Measurements from ENCODE around the gene FOXP2. TPM values are rescaled to one million over a fixed set of nuclear protein-coding genes. Genes with fewer than 3 reads are reported as not detected.

The FOXP2 gene
- polyA plus RNA-seq, 3 donors, result not detected

- H3K9me3 ChIP-seq (replicated peaks in 1 of 2; ENCODE audit: control insufficient read depth in 1 of 2, insufficient read depth in 1 of 2, low read length in 2 of 2), result no peaks in the 10 kb centered on the region
- WGBS (ENCODE audit: insufficient coverage), result 94% methylated on average over 4 of the region's 4 CpGs
- no peaks in the 10 kb centered on the region for H3K4me1 ChIP-seq (ENCODE audit: control insufficient read depth in 1 of 2, insufficient read depth in 2 of 2, low read length in 2 of 2)
- no peaks in the 10 kb centered on the region for H3K4me1 Mint-ChIP-seq
- no peaks in the 10 kb centered on the region for H3K36me3 ChIP-seq (replicated peaks in 1 of 2; ENCODE audit: control insufficient read depth in 1 of 2, insufficient read depth in 2 of 2, low read length in 2 of 2)
- no peaks in the 10 kb centered on the region for H3K9me3 Mint-ChIP-seq
- peaks cover 0 to 2% (median 0%) of the 10 kb centered on the region in 3 donors for H3K27me3 Mint-ChIP-seq (ENCODE audit: low read depth in 3 of 3)
- H3K27ac Mint-ChIP-seq, result no peak overlapping the region
- H3K4me2 ChIP-seq (replicated peaks; ENCODE audit: extremely low read depth, low read length, poor library complexity, severe bottlenecking), result no peak overlapping the region
- intact Hi-C loops (cut with micrococcal nuclease), result no loop called here
- H3K27ac ChIP-seq (ENCODE audit: low read depth in 1 of 2, low read length in 2 of 2), result no peak overlapping the region
- no peak overlapping the region for H2AFZ ChIP-seq (ENCODE audit: insufficient read depth, low read depth, low read length, poor library complexity, severe bottlenecking)
- no peak for TF ChIP-seq CTCF (IDR thresholded peaks at IDR 0.05)
- H3K4me3 Mint-ChIP-seq, result no peak overlapping the region
- H4K20me1 ChIP-seq (ENCODE audit: insufficient read depth, low read length), result no peaks in the 10 kb centered on the region
- no peaks in the 10 kb centered on the region for H3K79me2 ChIP-seq (ENCODE audit: insufficient read depth, low read length)
- no peak overlapping the region for H3K9ac ChIP-seq (ENCODE audit: insufficient read depth, low read length, poor library complexity, severe bottlenecking)
- no peaks in the 10 kb centered on the region for H3K27me3 ChIP-seq (ENCODE audit: control insufficient read depth in 2 of 2, insufficient read depth in 2 of 2, low read length in 2 of 2)
- DNase-seq, result no peak
- H3K4me3 ChIP-seq (replicated peaks in 1 of 3; ENCODE audit: low read depth in 2 of 3, low read length in 3 of 3), result no peak overlapping the region
- H3K36me3 Mint-ChIP-seq, result no peaks in the 10 kb centered on the region
Measured at GRCh38 chr7:114412548-114412947, 2.1 kb upstream of the FOXP2 start.

GRCh38 chr7:114413761-114414155 is 857 bp upstream of the FOXP2 start:
- no peak overlapping the region for H3K4me2 ChIP-seq (replicated peaks; ENCODE audit: extremely low read depth, low read length, poor library complexity, severe bottlenecking)
- WGBS (ENCODE audit: insufficient coverage), result 71% methylated on average over 3 of the region's 4 CpGs
- no peaks in the 10 kb centered on the region for H3K36me3 Mint-ChIP-seq

More at GRCh38 chr7:114413761-114414155, 857 bp upstream of the FOXP2 start:
- no peaks in the 10 kb centered on the region for H4K20me1 ChIP-seq (ENCODE audit: insufficient read depth, low read length)
- no peaks in the 10 kb centered on the region for H3K36me3 ChIP-seq (replicated peaks in 1 of 2; ENCODE audit: control insufficient read depth in 1 of 2, insufficient read depth in 2 of 2, low read length in 2 of 2)
- H3K4me1 ChIP-seq (ENCODE audit: control insufficient read depth in 1 of 2, insufficient read depth in 2 of 2, low read length in 2 of 2), result no peaks in the 10 kb centered on the region
- H2AFZ ChIP-seq (ENCODE audit: insufficient read depth, low read depth, low read length, poor library complexity, severe bottlenecking), result no peak overlapping the region
- no peaks in the 10 kb centered on the region for H3K9me3 Mint-ChIP-seq
- no peak overlapping the region for H3K4me3 ChIP-seq (replicated peaks in 1 of 3; ENCODE audit: low read depth in 2 of 3, low read length in 3 of 3)
- no peaks in the 10 kb centered on the region for H3K27me3 ChIP-seq (ENCODE audit: control insufficient read depth in 2 of 2, insufficient read depth in 2 of 2, low read length in 2 of 2)
- H3K9me3 ChIP-seq (replicated peaks in 1 of 2; ENCODE audit: control insufficient read depth in 1 of 2, insufficient read depth in 1 of 2, low read length in 2 of 2), result no peaks in the 10 kb centered on the region
- H3K4me1 Mint-ChIP-seq, result no peaks in the 10 kb centered on the region
- no peak overlapping the region for H3K27ac ChIP-seq (ENCODE audit: low read depth in 1 of 2, low read length in 2 of 2)
- peaks cover 0 to 2% (median 0%) of the 10 kb centered on the region in 3 donors for H3K27me3 Mint-ChIP-seq (ENCODE audit: low read depth in 3 of 3)
- no peak for TF ChIP-seq CTCF (IDR thresholded peaks at IDR 0.05)
- H3K4me3 Mint-ChIP-seq, result no peak overlapping the region
- no peaks in the 10 kb centered on the region for H3K79me2 ChIP-seq (ENCODE audit: insufficient read depth, low read length)
- no peak overlapping the region for H3K9ac ChIP-seq (ENCODE audit: insufficient read depth, low read length, poor library complexity, severe bottlenecking)
- no peak for DNase-seq
- H3K27ac Mint-ChIP-seq, result no peak overlapping the region
- intact Hi-C loops (cut with micrococcal nuclease), result no loop called here
